Measurements from ENCODE around the gene LRWD1.
A peak's percentile ranks its signal among the peaks of the same experiment; 100 is the strongest.

Gene LRWD1

GRCh38 chr7:102464577-102465280, at the start of gene LRWD1, which contains the start of gene ALKBH4:
Gene LRWD1, plus strand, starts transcription at chr7:102464984. Its CDS starts 97 bp downstream, at chr7:102465081.
Gene ALKBH4, minus strand, starts transcription at chr7:102464863. Its CDS starts 27 bp downstream, at chr7:102464836.
- DNase-seq: peak; percentile 95

GRCh38 chr7:102415685-102416225, 49.0 kb upstream of the LRWD1 start:
- DNase-seq: no peak

- DNase-seq: no peak
Measured at GRCh38 chr7:102416406-102416805, 48.4 kb upstream of the LRWD1 start.

- DNase-seq: no peak
Measured at GRCh38 chr7:102417105-102417504, 47.7 kb upstream of the LRWD1 start.

GRCh38 chr7:102418592-102418991, 46.2 kb upstream of the LRWD1 start:
- no peak for DNase-seq

- no peak for DNase-seq
Measured at GRCh38 chr7:102421706-102422240, 43.0 kb upstream of the LRWD1 start.

GRCh38 chr7:102424129-102424551, 40.6 kb upstream of the LRWD1 start:
- no peak for DNase-seq

GRCh38 chr7:102424787-102425218, 40.0 kb upstream of the LRWD1 start:
- DNase-seq: no peak

GRCh38 chr7:102425639-102426267, 39.0 kb upstream of the LRWD1 start:
- no peak for DNase-seq

- no peak for DNase-seq
Measured at GRCh38 chr7:102426268-102427018, 38.3 kb upstream of the LRWD1 start.

- DNase-seq: no peak
Measured at GRCh38 chr7:102427019-102427405, 37.8 kb upstream of the LRWD1 start.

- no peak for DNase-seq
Measured at GRCh38 chr7:102429141-102429899, 35.5 kb upstream of the LRWD1 start.

GRCh38 chr7:102431617-102432298, 33.0 kb upstream of the LRWD1 start:
- no peak for DNase-seq

- no peak for DNase-seq
Measured at GRCh38 chr7:102432442-102433218, 32.2 kb upstream of the LRWD1 start.

GRCh38 chr7:102433219-102434038, 31.4 kb upstream of the LRWD1 start, which contains the start of gene ORAI2:
Gene ORAI2, plus strand, starts transcription at chr7:102433575. Its CDS starts 5,382 bp downstream, at chr7:102438957.
- DNase-seq: peak; percentile 62

GRCh38 chr7:102434039-102434486, 30.7 kb upstream of the LRWD1 start:
- DNase-seq: peak; percentile 12

GRCh38 chr7:102436118-102436517, 28.7 kb upstream of the LRWD1 start:
- DNase-seq: no peak

- DNase-seq: no peak
Measured at GRCh38 chr7:102439963-102440795, 24.6 kb upstream of the LRWD1 start.

Data from COR-L47 (cell line).